Stomach (tissue), 4 donors: ENCODE data around the gene SPINK13.

Source experiments
- EP300 ChIP-seq: sonication (generic); formaldehyde crosslinking; IDR thresholded peaks from one replicate; pipeline ENCODE4 v1.6.1; 2017; ENCODE audit warnings: antibody characterized with exemption
- POLR2A ChIP-seq, 4 donors: fragments of 450-650 bp; IDR thresholded peaks; one replicate each; pipeline ENCODE4 v1.6.1; 2016; ENCODE audit warnings: antibody characterized with exemption in 4 of 4, control low read depth in 2 of 4, mild to moderate bottlenecking in 1 of 4, moderate library complexity in 1 of 4
- POLR2AphosphoS5 ChIP-seq, 3 donors: sonication (generic); formaldehyde crosslinking; IDR thresholded peaks; one replicate each; pipeline ENCODE4 v1.6.1; 2016; ENCODE audit warnings: antibody characterized with exemption in 3 of 3
- TF ChIP-seq, protein P1 (sequence below), 7 experiments: fragments of 450-650 bp in 4 of 7; fragments of 200-600 bp in 3 of 7; sonication (generic) in 3 of 7; IDR thresholded peaks; one replicate each; pipeline ENCODE4 v1.5.1; 2016 to 2019; ENCODE audit warnings: antibody characterized with exemption in 7 of 7, control low read depth in 2 of 7, mild to moderate bottlenecking in 1 of 7

DNA sequence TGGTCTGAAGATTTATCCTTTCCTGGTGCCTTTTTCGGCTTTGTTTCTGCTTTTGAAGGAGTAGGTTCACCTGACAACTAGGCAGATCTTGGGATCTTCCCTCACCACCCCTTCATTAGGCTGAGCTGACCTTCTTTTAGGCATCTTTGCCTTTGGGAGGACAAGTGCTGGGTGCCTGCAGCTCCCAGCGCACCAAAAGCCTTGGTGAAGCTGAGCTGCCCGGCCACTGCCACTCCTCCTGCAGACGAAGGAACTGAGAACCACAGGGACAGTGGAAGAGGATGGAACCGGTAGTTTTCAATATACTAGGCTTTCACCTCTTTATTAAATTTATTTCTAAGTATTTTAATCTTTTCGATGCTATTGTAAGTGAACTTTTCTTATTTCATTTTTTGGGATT, 47.1 kb upstream of the SPINK13 start:
- TF ChIP-seq POLR2AphosphoS5 (IDR thresholded peaks at IDR 0.05) (no peak), EP300 (no peak), POLR2A (IDR thresholded peaks at IDR 0.05) (no peak)
- TF ChIP-seq, protein P1, sequence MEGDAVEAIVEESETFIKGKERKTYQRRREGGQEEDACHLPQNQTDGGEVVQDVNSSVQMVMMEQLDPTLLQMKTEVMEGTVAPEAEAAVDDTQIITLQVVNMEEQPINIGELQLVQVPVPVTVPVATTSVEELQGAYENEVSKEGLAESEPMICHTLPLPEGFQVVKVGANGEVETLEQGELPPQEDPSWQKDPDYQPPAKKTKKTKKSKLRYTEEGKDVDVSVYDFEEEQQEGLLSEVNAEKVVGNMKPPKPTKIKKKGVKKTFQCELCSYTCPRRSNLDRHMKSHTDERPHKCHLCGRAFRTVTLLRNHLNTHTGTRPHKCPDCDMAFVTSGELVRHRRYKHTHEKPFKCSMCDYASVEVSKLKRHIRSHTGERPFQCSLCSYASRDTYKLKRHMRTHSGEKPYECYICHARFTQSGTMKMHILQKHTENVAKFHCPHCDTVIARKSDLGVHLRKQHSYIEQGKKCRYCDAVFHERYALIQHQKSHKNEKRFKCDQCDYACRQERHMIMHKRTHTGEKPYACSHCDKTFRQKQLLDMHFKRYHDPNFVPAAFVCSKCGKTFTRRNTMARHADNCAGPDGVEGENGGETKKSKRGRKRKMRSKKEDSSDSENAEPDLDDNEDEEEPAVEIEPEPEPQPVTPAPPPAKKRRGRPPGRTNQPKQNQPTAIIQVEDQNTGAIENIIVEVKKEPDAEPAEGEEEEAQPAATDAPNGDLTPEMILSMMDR (IDR thresholded peaks at IDR 0.05): no peak
